NB4 (cell line): Measurements from ENCODE around the gene PIK3R1.

Experiments
- CTCF ChIP-seq: IDR thresholded peaks from one replicate; pipeline ENCODE4 v1.5.1; 2012; ENCODE audit warnings: low read depth, low read length
- MAX ChIP-seq: IDR thresholded peaks from 2 replicates; pipeline ENCODE4 v1.6.1; 2011; ENCODE audit warnings: low read depth, low read length
- MYC ChIP-seq: IDR thresholded peaks from 2 replicates; pipeline ENCODE4 v1.6.1; 2011; ENCODE audit warnings: low read depth, low read length
- POLR2A ChIP-seq: IDR thresholded peaks from 2 replicates; pipeline ENCODE4 v1.6.1; 2011; ENCODE audit warnings: mild to moderate bottlenecking; ENCODE audit not compliant: insufficient read length; ENCODE audit errors: extremely low read depth

- no peak for TF ChIP-seq CTCF
- TF ChIP-seq POLR2A = no peak
- no peak for TF ChIP-seq MYC
- no peak for TF ChIP-seq MAX
Observed at GRCh38 chr5:68181039-68181599, 34.4 kb upstream of the PIK3R1 start.
